Tibial nerve (tissue), 3 donors: Measurements from ENCODE around the gene KLHDC7A.

ENCODE experiments used
- CTCF ChIP-seq, 5 experiments: fragments of 200-600 bp in 3 of 5; fragments of 450-650 bp in 2 of 5; sonication (generic) in 3 of 5; IDR thresholded peaks; one replicate each; pipeline ENCODE4 v1.5.1; 2016 to 2019; ENCODE audit warnings: antibody characterized with exemption in 5 of 5, mild to moderate bottlenecking in 3 of 5, moderate library complexity in 2 of 5
- POLR2A ChIP-seq, 2 donors: fragments of 450-650 bp; IDR thresholded peaks; one replicate each; pipeline ENCODE4 v1.6.1; 2017; ENCODE audit warnings: antibody characterized with exemption in 2 of 2, mild to moderate bottlenecking in 2 of 2, moderate library complexity in 2 of 2

- no peak for TF ChIP-seq CTCF (IDR thresholded peaks at IDR 0.05)
- no peak for TF ChIP-seq POLR2A (IDR thresholded peaks at IDR 0.05)
Measured at GRCh38 chr1:18484721-18485120, 4.0 kb downstream of the KLHDC7A start.
